ENCODE data around the gene UBR4. TPM values are rescaled to one million over a fixed set of nuclear protein-coding genes. Genes with fewer than 3 reads are reported as not detected.

Gene UBR4
- total and polyA plus RNA-seq, 2 experiments from 2014 or later, result 140 to 175 TPM

GRCh38 chr1:19042675-19043578 lies 167.1 kb downstream of the UBR4 start:
- no peak overlapping the region for H2AFZ ChIP-seq
- H3K36me3 ChIP-seq (replicated peaks; ENCODE audit: insufficient read depth, low read depth), result no peaks in the 10 kb centered on the region
- no peak overlapping the region for H3K4me3 ChIP-seq
- H3K9me2 ChIP-seq (replicated peaks; ENCODE audit: insufficient read depth), result no peaks in the 10 kb centered on the region
- H3K4me2 ChIP-seq, result no peak overlapping the region
- no peak overlapping the region for H3K27ac ChIP-seq
- no peaks in the 10 kb centered on the region for H3K79me2 ChIP-seq
- no peaks in the 10 kb centered on the region for H3K4me1 ChIP-seq (ENCODE audit: insufficient read depth)
- WGBS (ENCODE audit: low lambda C conversion rate, missing lambda C conversion rate), result 71% methylated on average over 17 of the region's 18 CpGs
- TF ChIP-seq EZH2 (IDR thresholded peaks at IDR 0.05; ENCODE audit: borderline replicate concordance) (no peak), EZH2phosphoT487 (IDR thresholded peaks at IDR 0.05; ENCODE audit: low read depth, severe bottlenecking, unreplicated experiment) (no peak)
- TF ChIP-seq, protein P1, sequence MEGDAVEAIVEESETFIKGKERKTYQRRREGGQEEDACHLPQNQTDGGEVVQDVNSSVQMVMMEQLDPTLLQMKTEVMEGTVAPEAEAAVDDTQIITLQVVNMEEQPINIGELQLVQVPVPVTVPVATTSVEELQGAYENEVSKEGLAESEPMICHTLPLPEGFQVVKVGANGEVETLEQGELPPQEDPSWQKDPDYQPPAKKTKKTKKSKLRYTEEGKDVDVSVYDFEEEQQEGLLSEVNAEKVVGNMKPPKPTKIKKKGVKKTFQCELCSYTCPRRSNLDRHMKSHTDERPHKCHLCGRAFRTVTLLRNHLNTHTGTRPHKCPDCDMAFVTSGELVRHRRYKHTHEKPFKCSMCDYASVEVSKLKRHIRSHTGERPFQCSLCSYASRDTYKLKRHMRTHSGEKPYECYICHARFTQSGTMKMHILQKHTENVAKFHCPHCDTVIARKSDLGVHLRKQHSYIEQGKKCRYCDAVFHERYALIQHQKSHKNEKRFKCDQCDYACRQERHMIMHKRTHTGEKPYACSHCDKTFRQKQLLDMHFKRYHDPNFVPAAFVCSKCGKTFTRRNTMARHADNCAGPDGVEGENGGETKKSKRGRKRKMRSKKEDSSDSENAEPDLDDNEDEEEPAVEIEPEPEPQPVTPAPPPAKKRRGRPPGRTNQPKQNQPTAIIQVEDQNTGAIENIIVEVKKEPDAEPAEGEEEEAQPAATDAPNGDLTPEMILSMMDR (IDR thresholded peaks at IDR 0.05; ENCODE audit: poor library complexity), result no peak
- no peaks in the 10 kb centered on the region for H3K9me3 ChIP-seq (ENCODE audit: low read depth)
- H3K27me3 ChIP-seq, result no peaks in the 10 kb centered on the region
- no peak for DNase-seq (ENCODE audit: low spot score)
- no peaks in the 10 kb centered on the region for H4K20me1 ChIP-seq (ENCODE audit: insufficient read depth, poor library complexity, severe bottlenecking)

GRCh38 chr1:19040010-19040680 lies 169.9 kb downstream of the UBR4 start:
- Histone ChIP-seq H3K4me2 (no peak overlapping the region), H3K9me3 (ENCODE audit: low read depth) (no peaks in the 10 kb centered on the region), H3K79me2 (no peaks in the 10 kb centered on the region), H3K4me1 (ENCODE audit: insufficient read depth) (peaks cover 6% of the 10 kb centered on the region), H3K9me2 (replicated peaks; ENCODE audit: insufficient read depth) (no peaks in the 10 kb centered on the region), H3K27ac (no peak overlapping the region), H4K20me1 (ENCODE audit: insufficient read depth, poor library complexity, severe bottlenecking) (no peaks in the 10 kb centered on the region), H2AFZ (no peak overlapping the region), H3K4me3 (no peak overlapping the region), H3K36me3 (replicated peaks; ENCODE audit: insufficient read depth, low read depth) (no peaks in the 10 kb centered on the region), H3K27me3 (no peaks in the 10 kb centered on the region)
- TF ChIP-seq, protein P1 (IDR thresholded peaks at IDR 0.05; ENCODE audit: poor library complexity), result no peak
- no peak for TF ChIP-seq EZH2phosphoT487 (IDR thresholded peaks at IDR 0.05; ENCODE audit: low read depth, severe bottlenecking, unreplicated experiment)
- no peak for TF ChIP-seq EZH2 (IDR thresholded peaks at IDR 0.05; ENCODE audit: borderline replicate concordance)
- 93% methylated on average over 4 of the region's 4 CpGs for WGBS (ENCODE audit: low lambda C conversion rate, missing lambda C conversion rate)
- no peak for DNase-seq (ENCODE audit: low spot score)

DNA sequence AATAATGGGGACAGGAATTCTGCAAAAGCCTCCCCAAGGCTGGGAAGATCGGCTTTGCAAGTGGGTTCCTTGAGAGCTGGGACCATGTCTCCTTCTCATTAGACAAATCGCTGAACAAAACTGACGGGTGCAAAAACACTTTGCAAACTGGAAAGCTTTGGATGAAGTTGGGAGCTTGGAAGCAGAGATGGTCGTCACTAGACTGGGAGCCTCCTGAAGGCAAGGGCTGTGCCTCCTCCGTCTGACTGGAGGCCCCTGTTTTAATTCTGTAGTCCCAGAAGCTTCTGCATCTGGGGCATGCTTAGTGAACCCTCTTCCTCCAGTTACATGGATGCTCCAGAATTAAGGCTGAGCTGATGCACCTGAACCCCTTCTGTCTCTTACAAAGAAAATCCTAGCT lies 171.3 kb downstream of the UBR4 start:
- DNase-seq (ENCODE audit: low spot score), result no peak
- no peak overlapping the region for H3K4me2 ChIP-seq

More for the DNA sequence above, 171.3 kb downstream of the UBR4 start:
- H3K27me3 ChIP-seq, result no peaks in the 10 kb centered on the region
- no peak overlapping the region for H3K4me3 ChIP-seq
- no peaks in the 10 kb centered on the region for H3K79me2 ChIP-seq
- no peak overlapping the region for H2AFZ ChIP-seq
- no peaks in the 10 kb centered on the region for H3K9me3 ChIP-seq (ENCODE audit: low read depth)
- H4K20me1 ChIP-seq (ENCODE audit: insufficient read depth, poor library complexity, severe bottlenecking), result no peaks in the 10 kb centered on the region
- no peaks in the 10 kb centered on the region for H3K36me3 ChIP-seq (replicated peaks; ENCODE audit: insufficient read depth, low read depth)
- TF ChIP-seq, protein P1 (IDR thresholded peaks at IDR 0.05; ENCODE audit: poor library complexity), result no peak
- TF ChIP-seq EZH2phosphoT487 (IDR thresholded peaks at IDR 0.05; ENCODE audit: low read depth, severe bottlenecking, unreplicated experiment) (no peak), EZH2 (IDR thresholded peaks at IDR 0.05; ENCODE audit: borderline replicate concordance) (no peak)
- H3K9me2 ChIP-seq (replicated peaks; ENCODE audit: insufficient read depth), result no peaks in the 10 kb centered on the region
- 93% methylated on average over 5 of the region's 5 CpGs for WGBS (ENCODE audit: low lambda C conversion rate, missing lambda C conversion rate)
- H3K4me1 ChIP-seq (ENCODE audit: insufficient read depth), result peaks cover 6% of the 10 kb centered on the region
- H3K27ac ChIP-seq, result no peak overlapping the region
